Panc1 (cell line): ENCODE data around the gene GNS. TPM values are rescaled to one million over a fixed set of nuclear protein-coding genes. Genes with fewer than 3 reads are reported as not detected.

Experiments used
- ATAC-seq: fragments of 200-7000 bp; cut with Tn5 transposase; 2 replicates; pipeline ENCODE4 v1.9.1; 2020; ENCODE audit warnings: mild to moderate bottlenecking, moderate library complexity
- BruUV-seq: library from RNA; stranded (reverse); fragments of 400-500 nt; replicated peaks from 2 replicates; lab custom pipeline; 2021; lab: Mats Ljungman, UMichigan
- CTCF ChIA-PET: fragments of 300-600 bp; sonication (Branson Sonifier 250); formaldehyde crosslinking; loops from one replicate; lab custom pipeline; 2022; ENCODE audit warnings: antibody characterized with exemption; lab: Charles Lee
- POLR2A ChIA-PET: fragments of 300-600 bp; sonication (Branson Sonifier 250); formaldehyde crosslinking; loops from one replicate; lab custom pipeline; 2022; ENCODE audit warnings: antibody characterized with exemption; lab: Charles Lee
- DNase-seq: peaks from one replicate; pipeline ENCODE4 v3.0.0-alpha.2; 2010; ENCODE audit warnings: low read depth, low spot score
- H3K27ac ChIP-seq: 2 replicates; pipeline ENCODE4 v1.5.1; 2011; ENCODE audit warnings: mild to moderate bottlenecking, low read length, inconsistent platforms
- H3K27me3 ChIP-seq: fragments of 200-500 bp; sonication (Bioruptor generic); 2 replicates; pipeline ENCODE4 v1.6.0; 2014; ENCODE audit warnings: low read length, inconsistent platforms; ENCODE audit not compliant: control insufficient read depth, insufficient read depth
- H3K36me3 ChIP-seq: fragments of 200-500 bp; sonication (Bioruptor generic); 2 replicates; pipeline ENCODE4 v1.5.1; 2014; ENCODE audit warnings: inconsistent platforms, mild to moderate bottlenecking, low read length, moderate library complexity; ENCODE audit not compliant: control insufficient read depth, insufficient read depth
- H3K4me1 ChIP-seq: 2 replicates; pipeline ENCODE4 v1.5.1; 2011; ENCODE audit warnings: inconsistent platforms, mild to moderate bottlenecking, low read length, moderate library complexity; ENCODE audit not compliant: control insufficient read depth, insufficient read depth
- H3K4me3 ChIP-seq, 2 experiments: 2 replicates each; pipeline ENCODE4 v1.5.1; 2011 to 2012; ENCODE audit warnings: low read depth in 2 of 2, low read length in 2 of 2, mild to moderate bottlenecking in 2 of 2, inconsistent platforms in 1 of 2, moderate library complexity in 1 of 2
- H3K9me3 ChIP-seq: fragments of 200-500 bp; sonication (Bioruptor generic); 2 replicates; pipeline ENCODE4 v1.5.1; 2014; ENCODE audit warnings: low read depth, mild to moderate bottlenecking, inconsistent platforms, low read length, moderate library complexity; ENCODE audit not compliant: control insufficient read depth, insufficient read depth
- POLR2AphosphoS5 ChIP-seq: IDR thresholded peaks from 2 replicates; pipeline ENCODE4 v1.6.1; 2012; ENCODE audit warnings: mild to moderate bottlenecking, low read depth, low read length, moderate library complexity
- SIN3A ChIP-seq: IDR thresholded peaks from 2 replicates; pipeline ENCODE4 v1.6.1; 2012; ENCODE audit warnings: low read depth, mild to moderate bottlenecking, low read length, moderate library complexity, borderline replicate concordance; ENCODE audit not compliant: insufficient read depth
- TCF7L2 ChIP-seq: IDR thresholded peaks from 2 replicates; pipeline ENCODE4 v1.6.1; 2011; ENCODE audit warnings: mild to moderate bottlenecking, low read depth, low read length, inconsistent platforms
- in situ Hi-C: cut with HindIII; loops from 2 replicates; pipeline ENCODE4 v1.10.0; 2016; ENCODE audit warnings: low sequenced_read_pairs, low pct_unique_long_range_greater_than_20kb
- intact Hi-C: fragments of 100-400 bp; cut with micrococcal nuclease; formaldehyde crosslinking; loops from one replicate; pipeline ENCODE4 v1.10.0; 2022; ENCODE audit not compliant: unreplicated experiment
- total RNA-seq: library from RNA; stranded (reverse); gene quantifications from one replicate; pipeline ENCODE4 v1.2.1, GENCODE V29; 2021; ENCODE audit not compliant: unreplicated experiment
- TF ChIP-seq, protein P1 (sequence below), 2 experiments: IDR thresholded peaks; 2 replicates each; pipeline ENCODE4 v1.6.1; 2011 to 2012; ENCODE audit warnings: low read depth in 2 of 2, control low read depth in 1 of 2, low read length in 1 of 2, mild to moderate bottlenecking in 1 of 2, moderate library complexity in 1 of 2; ENCODE audit not compliant: insufficient read depth in 1 of 2
- TF ChIP-seq, protein P2 (sequence below): fragments of 450-650 bp; IDR thresholded peaks from 2 replicates; pipeline ENCODE4 v1.5.1; 2017; ENCODE audit warnings: mild to moderate bottlenecking

The GNS gene
- total RNA-seq, 1 experiment from 2014 or later: 117 TPM

DNA sequence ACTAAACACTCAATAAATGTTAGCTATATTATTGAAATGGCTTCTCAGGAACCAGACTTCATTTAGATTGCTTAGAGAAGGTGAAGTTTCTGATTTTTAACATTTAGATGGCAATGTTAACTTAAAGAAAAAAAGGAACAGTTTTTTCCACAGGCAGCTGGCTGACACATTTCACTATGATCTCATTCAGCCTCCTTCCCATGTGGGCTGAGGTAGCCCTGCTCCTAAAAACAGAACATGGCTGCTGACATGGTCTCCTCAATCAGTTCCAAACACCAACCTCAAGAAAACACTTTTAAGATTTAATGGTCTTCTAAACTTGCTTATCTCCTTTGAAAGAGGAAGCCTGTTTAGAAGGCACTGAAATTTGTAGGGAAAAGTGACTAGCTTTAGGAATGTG lies 23.8 kb downstream of the GNS start:
- intact Hi-C loops: no loop called here
- H3K4me3 ChIP-seq: no peak overlapping the region
- TF ChIP-seq POLR2AphosphoS5: no peak
- TF ChIP-seq SIN3A: no peak
- no peaks in the 10 kb centered on the region for H3K9me3 ChIP-seq
- no peaks in the 10 kb centered on the region for H3K4me1 ChIP-seq
- DNase-seq: no peak
- no TSS peak for BruUV-seq
- no peaks in the 10 kb centered on the region for H3K36me3 ChIP-seq
- H3K27ac ChIP-seq: no peak overlapping the region
- H3K27me3 ChIP-seq: no peaks in the 10 kb centered on the region
- CTCF ChIA-PET: no interaction called here
- POLR2A ChIA-PET: no interaction called here
- ATAC-seq: no peak
- in situ Hi-C loops: no loop called here

DNA sequence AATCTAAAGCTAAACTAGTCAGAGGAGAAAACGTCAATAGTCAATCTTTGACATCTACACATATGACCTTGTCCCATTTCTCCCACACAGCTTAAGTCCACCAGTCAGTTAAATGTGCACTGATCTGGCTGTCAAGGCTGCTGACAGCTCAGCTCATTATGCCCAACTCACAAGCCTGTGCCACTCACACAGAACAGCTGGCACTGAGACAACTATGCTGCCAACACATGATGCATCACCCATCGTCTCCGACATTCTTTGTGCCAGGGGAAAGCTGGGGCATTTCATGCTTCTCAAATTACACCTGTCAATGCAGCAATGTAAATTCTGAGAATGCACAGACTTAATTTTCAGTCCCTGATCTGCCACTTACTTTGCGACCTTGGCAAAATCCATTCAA lies 25.3 kb downstream of the GNS start:
- CTCF ChIA-PET: no interaction called here
- ATAC-seq (peak; percentile 95), DNase-seq (peak; percentile 88)
- Histone ChIP-seq H3K4me1 (no peaks in the 10 kb centered on the region), H3K4me3 (no peak overlapping the region), H3K36me3 (no peaks in the 10 kb centered on the region), H3K27ac (no peak overlapping the region), H3K9me3 (no peaks in the 10 kb centered on the region), H3K27me3 (no peaks in the 10 kb centered on the region)
- in situ Hi-C loops (no loop called here), intact Hi-C loops (no loop called here)
- no peak for TF ChIP-seq POLR2AphosphoS5
- no peak for TF ChIP-seq SIN3A
- TF ChIP-seq, protein P1, sequence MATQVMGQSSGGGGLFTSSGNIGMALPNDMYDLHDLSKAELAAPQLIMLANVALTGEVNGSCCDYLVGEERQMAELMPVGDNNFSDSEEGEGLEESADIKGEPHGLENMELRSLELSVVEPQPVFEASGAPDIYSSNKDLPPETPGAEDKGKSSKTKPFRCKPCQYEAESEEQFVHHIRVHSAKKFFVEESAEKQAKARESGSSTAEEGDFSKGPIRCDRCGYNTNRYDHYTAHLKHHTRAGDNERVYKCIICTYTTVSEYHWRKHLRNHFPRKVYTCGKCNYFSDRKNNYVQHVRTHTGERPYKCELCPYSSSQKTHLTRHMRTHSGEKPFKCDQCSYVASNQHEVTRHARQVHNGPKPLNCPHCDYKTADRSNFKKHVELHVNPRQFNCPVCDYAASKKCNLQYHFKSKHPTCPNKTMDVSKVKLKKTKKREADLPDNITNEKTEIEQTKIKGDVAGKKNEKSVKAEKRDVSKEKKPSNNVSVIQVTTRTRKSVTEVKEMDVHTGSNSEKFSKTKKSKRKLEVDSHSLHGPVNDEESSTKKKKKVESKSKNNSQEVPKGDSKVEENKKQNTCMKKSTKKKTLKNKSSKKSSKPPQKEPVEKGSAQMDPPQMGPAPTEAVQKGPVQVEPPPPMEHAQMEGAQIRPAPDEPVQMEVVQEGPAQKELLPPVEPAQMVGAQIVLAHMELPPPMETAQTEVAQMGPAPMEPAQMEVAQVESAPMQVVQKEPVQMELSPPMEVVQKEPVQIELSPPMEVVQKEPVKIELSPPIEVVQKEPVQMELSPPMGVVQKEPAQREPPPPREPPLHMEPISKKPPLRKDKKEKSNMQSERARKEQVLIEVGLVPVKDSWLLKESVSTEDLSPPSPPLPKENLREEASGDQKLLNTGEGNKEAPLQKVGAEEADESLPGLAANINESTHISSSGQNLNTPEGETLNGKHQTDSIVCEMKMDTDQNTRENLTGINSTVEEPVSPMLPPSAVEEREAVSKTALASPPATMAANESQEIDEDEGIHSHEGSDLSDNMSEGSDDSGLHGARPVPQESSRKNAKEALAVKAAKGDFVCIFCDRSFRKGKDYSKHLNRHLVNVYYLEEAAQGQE (IDR thresholded peaks at IDR 0.05; ENCODE audit: insufficient read depth in 1 of 2, low read depth in 2 of 2, low read length in 1 of 2): no peak
- BruUV-seq: no TSS peak
- POLR2A ChIA-PET: no interaction called here

DNA sequence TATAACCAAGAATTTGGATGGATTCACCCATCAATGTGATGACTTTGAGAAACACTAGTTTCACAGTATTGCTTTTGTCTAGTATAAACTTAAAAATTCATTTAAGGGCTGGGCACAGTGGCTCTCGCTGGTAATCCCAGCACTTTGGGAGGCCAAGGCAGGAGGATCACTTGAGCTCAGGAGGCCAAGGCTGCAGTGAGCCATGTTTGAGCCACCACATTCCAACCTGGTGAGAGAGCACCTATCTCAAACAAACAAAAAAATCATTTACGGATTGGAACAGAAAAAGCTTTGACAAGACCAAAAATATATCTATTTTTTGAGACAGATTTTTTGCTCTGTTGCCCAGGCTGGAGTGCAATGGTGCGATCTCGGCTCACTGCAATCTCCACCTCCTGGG lies 27.5 kb downstream of the GNS start:
- BruUV-seq: no TSS peak
- in situ Hi-C loops: no loop called here
- POLR2A ChIA-PET: interaction anchor here (0.6 kb wide), 1 partner anchor 263 kb away, joined by 6 read pairs; no protein-coding TSS in a partner anchor

More for the DNA sequence above, 27.5 kb downstream of the GNS start:
- Histone ChIP-seq H3K4me1 (no peaks in the 10 kb centered on the region), H3K27ac (no peak overlapping the region), H3K9me3 (no peaks in the 10 kb centered on the region), H3K36me3 (no peaks in the 10 kb centered on the region), H3K4me3 (no peak overlapping the region), H3K27me3 (no peaks in the 10 kb centered on the region)
- ATAC-seq: no peak
- TF ChIP-seq SIN3A (no peak), POLR2AphosphoS5 (no peak), TCF7L2 (no peak)
- TF ChIP-seq, protein P1 (IDR thresholded peaks at IDR 0.05; ENCODE audit: insufficient read depth in 1 of 2, low read depth in 2 of 2, low read length in 1 of 2): no peak
- TF ChIP-seq, protein P2, sequence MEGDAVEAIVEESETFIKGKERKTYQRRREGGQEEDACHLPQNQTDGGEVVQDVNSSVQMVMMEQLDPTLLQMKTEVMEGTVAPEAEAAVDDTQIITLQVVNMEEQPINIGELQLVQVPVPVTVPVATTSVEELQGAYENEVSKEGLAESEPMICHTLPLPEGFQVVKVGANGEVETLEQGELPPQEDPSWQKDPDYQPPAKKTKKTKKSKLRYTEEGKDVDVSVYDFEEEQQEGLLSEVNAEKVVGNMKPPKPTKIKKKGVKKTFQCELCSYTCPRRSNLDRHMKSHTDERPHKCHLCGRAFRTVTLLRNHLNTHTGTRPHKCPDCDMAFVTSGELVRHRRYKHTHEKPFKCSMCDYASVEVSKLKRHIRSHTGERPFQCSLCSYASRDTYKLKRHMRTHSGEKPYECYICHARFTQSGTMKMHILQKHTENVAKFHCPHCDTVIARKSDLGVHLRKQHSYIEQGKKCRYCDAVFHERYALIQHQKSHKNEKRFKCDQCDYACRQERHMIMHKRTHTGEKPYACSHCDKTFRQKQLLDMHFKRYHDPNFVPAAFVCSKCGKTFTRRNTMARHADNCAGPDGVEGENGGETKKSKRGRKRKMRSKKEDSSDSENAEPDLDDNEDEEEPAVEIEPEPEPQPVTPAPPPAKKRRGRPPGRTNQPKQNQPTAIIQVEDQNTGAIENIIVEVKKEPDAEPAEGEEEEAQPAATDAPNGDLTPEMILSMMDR: no peak
- CTCF ChIA-PET: no interaction called here
- DNase-seq: no peak
- intact Hi-C loops: no loop called here
